K562 (cell line): ENCODE measurements around the gene EFNA1. TPM values are rescaled to one million over a fixed set of nuclear protein-coding genes. Genes with fewer than 3 reads are reported as not detected.

ENCODE experiments used
- BMI1 ChIP-seq: fragments of 150-350 bp; IDR thresholded peaks from 2 replicates; pipeline ENCODE4 v1.6.1; 2014; ENCODE audit warnings: low read length
- CTBP1 ChIP-seq: fragments of 450-650 bp; IDR thresholded peaks from 2 replicates; pipeline ENCODE4 v1.6.1; 2016; ENCODE audit warnings: borderline replicate concordance
- DPF2 ChIP-seq: fragments of 450-650 bp; IDR thresholded peaks from 2 replicates; pipeline ENCODE4 v1.6.1; 2016
- FOSL1 ChIP-seq: fragments of 200-800 bp; sonication (Bioruptor generic); conservative IDR thresholded peaks from 2 replicates; pipeline ENCODE4 v1.6.1; 2016; ENCODE audit warnings: missing genetic modification characterization, missing compliant biosample characterization
- GTF2E2 ChIP-seq: fragments of 200-800 bp; sonication (Bioruptor generic); IDR thresholded peaks from 2 replicates; pipeline ENCODE4 v1.6.1; 2016; ENCODE audit warnings: missing genetic modification characterization, missing compliant biosample characterization
- HDAC1 ChIP-seq, 2 experiments: fragments of 450-650 bp; IDR thresholded peaks; 2 replicates each; pipeline ENCODE4 v1.6.1; 2016 to 2017; ENCODE audit warnings: inconsistent platforms in 1 of 2, mild to moderate bottlenecking in 1 of 2, moderate library complexity in 1 of 2
- KDM5B ChIP-seq: fragments of 200-600 bp; sonication (generic); IDR thresholded peaks from 2 replicates; pipeline ENCODE4 v1.6.1; 2012; ENCODE audit warnings: low read depth, mild to moderate bottlenecking, moderate library complexity, low read length, control low read depth, inconsistent platforms; ENCODE audit not compliant: insufficient replicate concordance
- LEF1 ChIP-seq: fragments of 450-650 bp; IDR thresholded peaks from 2 replicates; pipeline ENCODE4 v1.6.1; 2016; ENCODE audit warnings: mild to moderate bottlenecking
- MAZ ChIP-seq, 2 experiments: fragments of 450-650 bp in 1 of 2; sonication (generic) in 1 of 2; formaldehyde crosslinking; IDR thresholded peaks in 1 of 2; conservative IDR thresholded peaks in 1 of 2; 2 replicates each; pipeline versions ENCODE4 v1.4.0 to v1.5.0; 2020; ENCODE audit warnings: mild to moderate bottlenecking in 1 of 2, missing genetic modification reagents in 1 of 2
- MTA2 ChIP-seq: fragments of 450-650 bp; IDR thresholded peaks from 2 replicates; pipeline ENCODE4 v1.6.1; 2016; ENCODE audit warnings: low read depth
- MTA3 ChIP-seq: fragments of 450-650 bp; formaldehyde crosslinking; IDR thresholded peaks from 2 replicates; pipeline ENCODE4 v1.6.1; 2017; ENCODE audit warnings: mild to moderate bottlenecking, borderline replicate concordance
- NCOA2 ChIP-seq, 2 experiments: fragments of 450-650 bp; IDR thresholded peaks; 2 replicates each; pipeline ENCODE4 v1.6.1; 2018; ENCODE audit warnings: mild to moderate bottlenecking in 2 of 2, moderate library complexity in 1 of 2; ENCODE audit not compliant: partially characterized antibody in 2 of 2
- NFE2 ChIP-seq: IDR thresholded peaks from 2 replicates; pipeline ENCODE4 v1.6.1; 2014; ENCODE audit warnings: antibody characterized with exemption, low read depth
- POLR2AphosphoS2 ChIP-seq: IDR thresholded peaks from 2 replicates; pipeline ENCODE4 v1.6.1; 2012; ENCODE audit warnings: low read length, improper control_type of control experiment
- POLR2B ChIP-seq: fragments of 450-650 bp; IDR thresholded peaks from 2 replicates; pipeline ENCODE4 v1.6.1; 2018; ENCODE audit warnings: low read depth; ENCODE audit not compliant: partially characterized antibody
- POLR2H ChIP-seq: IDR thresholded peaks from 2 replicates; pipeline ENCODE4 v1.6.1; 2016; ENCODE audit warnings: missing genetic modification characterization, low read depth, mild to moderate bottlenecking, control low read depth, missing compliant biosample characterization, moderate library complexity
- PTBP1 ChIP-seq: fragments of 200-400 bp; formaldehyde crosslinking; IDR thresholded peaks from 2 replicates; pipeline ENCODE4 v1.6.1; 2017; ENCODE audit warnings: low read depth, low read length
- RNF2 ChIP-seq: sonication (generic); IDR thresholded peaks from 2 replicates; pipeline ENCODE4 v1.6.1; 2016
- SREBF2 ChIP-seq: sonication (generic); formaldehyde crosslinking; IDR thresholded peaks from 2 replicates; pipeline ENCODE4 v1.4.0; 2020; ENCODE audit warnings: mild to moderate bottlenecking, missing genetic modification reagents
- SRSF1 ChIP-seq: fragments of 200-400 bp; formaldehyde crosslinking; IDR thresholded peaks from 2 replicates; pipeline ENCODE4 v1.6.1; 2017; ENCODE audit warnings: mild to moderate bottlenecking, low read depth, low read length, moderate library complexity
- WHSC1 ChIP-seq: IDR thresholded peaks from one replicate; pipeline ENCODE4 v1.6.1; 2012; ENCODE audit warnings: low read length, control low read depth, inconsistent platforms
- XRCC4 ChIP-seq: IDR thresholded peaks from one replicate; pipeline ENCODE4 v1.6.1; 2011; ENCODE audit not compliant: insufficient read depth, insufficient read length; ENCODE audit errors: extremely low read depth
- ZFPM2 ChIP-seq: fragments of 250-450 bp; sonication (Bioruptor Pico); IDR thresholded peaks from 2 replicates; pipeline ENCODE4 v1.5.1; 2022; ENCODE audit warnings: mild to moderate bottlenecking
- ZNF197 ChIP-seq: fragments of 200-800 bp; sonication (Bioruptor generic); IDR thresholded peaks from 2 replicates; pipeline ENCODE4 v1.6.1; 2016; ENCODE audit warnings: low read depth, missing genetic modification characterization, missing compliant biosample characterization
- polyA plus RNA-seq, 8 experiments: library from polyadenylated mRNA; depleted of rRNA in 4 of 8; stranded (reverse) in 5 of 8; unstranded in 3 of 8; fragments of >200 nt; fragmentation: Nextera tagmentation in 2 of 8; fragmentation: Illumina TruSeq in 1 of 8; extraction: Ambion mirVana in 2 of 8; extraction: Trizol in 1 of 8; gene quantifications; 2 replicates each; pipeline versions ENCODE4 v1.2.1 to v1.2.3, GENCODE V29; 2011 to 2014; ENCODE audit warnings: inconsistent platforms in 1 of 8, missing spikeins in 1 of 8
- total RNA-seq, 7 experiments: library from RNA; depleted of rRNA in 6 of 7; stranded (reverse); fragments of >200 nt in 6 of 7; fragmentation: Illumina TruSeq in 2 of 7; extraction: Trizol in 2 of 7; gene quantifications; 2 replicates each; pipeline versions ENCODE4 v1.2.1 to v1.2.3, GENCODE V29; 2011 to 2021; ENCODE audit warnings: low replicate concordance in 1 of 7
- TF ChIP-seq, protein P1 (sequence below): fragments of 200-800 bp; sonication (Bioruptor generic); IDR thresholded peaks from 2 replicates; pipeline ENCODE4 v1.6.1; 2017; ENCODE audit warnings: missing genetic modification characterization, missing compliant biosample characterization
- TF ChIP-seq, protein P2 (sequence below): fragments of 250-450 bp; sonication (Bioruptor Pico); IDR thresholded peaks from 2 replicates; pipeline ENCODE4 v1.5.0; 2021
- TF ChIP-seq, protein P3 (sequence below): fragments of 450-650 bp; IDR thresholded peaks from one replicate; pipeline ENCODE4 v1.6.1; 2018; ENCODE audit warnings: mild to moderate bottlenecking, moderate library complexity; ENCODE audit not compliant: partially characterized antibody

EFNA1 gene
- total and polyA plus RNA-seq, 9 of the 15 experiments (the other 6 are each of a cell fraction or from before 2014, with no cell fraction given) = 2.1 to 9.3 (median 3.0) TPM

DNA sequence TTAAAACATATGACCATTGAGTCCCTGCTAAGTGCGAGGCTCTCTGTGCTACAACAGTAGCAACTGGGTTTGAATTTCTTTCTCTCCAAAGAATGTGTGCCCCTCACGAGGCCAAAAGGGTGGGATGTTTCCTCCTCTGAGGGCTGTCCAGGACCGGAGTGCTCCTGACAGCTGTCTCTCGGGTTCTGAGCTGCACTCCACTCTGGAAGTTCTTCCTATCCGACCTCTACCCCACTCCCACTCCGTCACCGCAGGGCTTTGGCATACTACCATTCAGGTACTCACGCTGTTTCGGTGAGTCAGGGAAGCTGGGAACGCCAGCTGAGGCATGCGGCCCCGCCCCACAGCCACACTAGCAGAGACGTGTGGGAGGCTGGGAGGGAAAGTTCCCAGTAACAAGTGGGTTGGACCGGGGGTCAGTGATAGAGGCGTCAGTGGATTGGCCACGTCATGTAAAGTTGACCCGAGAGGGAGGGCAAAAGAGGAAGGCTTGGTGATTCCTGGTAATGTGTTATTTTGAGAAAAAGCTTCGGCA lies 7.3 kb downstream of the EFNA1 start (continued):
- TF ChIP-seq, protein P1, sequence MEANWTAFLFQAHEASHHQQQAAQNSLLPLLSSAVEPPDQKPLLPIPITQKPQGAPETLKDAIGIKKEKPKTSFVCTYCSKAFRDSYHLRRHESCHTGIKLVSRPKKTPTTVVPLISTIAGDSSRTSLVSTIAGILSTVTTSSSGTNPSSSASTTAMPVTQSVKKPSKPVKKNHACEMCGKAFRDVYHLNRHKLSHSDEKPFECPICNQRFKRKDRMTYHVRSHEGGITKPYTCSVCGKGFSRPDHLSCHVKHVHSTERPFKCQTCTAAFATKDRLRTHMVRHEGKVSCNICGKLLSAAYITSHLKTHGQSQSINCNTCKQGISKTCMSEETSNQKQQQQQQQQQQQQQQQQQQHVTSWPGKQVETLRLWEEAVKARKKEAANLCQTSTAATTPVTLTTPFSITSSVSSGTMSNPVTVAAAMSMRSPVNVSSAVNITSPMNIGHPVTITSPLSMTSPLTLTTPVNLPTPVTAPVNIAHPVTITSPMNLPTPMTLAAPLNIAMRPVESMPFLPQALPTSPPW (CRISPR knock-in tag) = peak; percentile 74; the same call in 1 of the 2 replicates
- TF ChIP-seq, protein P2, sequence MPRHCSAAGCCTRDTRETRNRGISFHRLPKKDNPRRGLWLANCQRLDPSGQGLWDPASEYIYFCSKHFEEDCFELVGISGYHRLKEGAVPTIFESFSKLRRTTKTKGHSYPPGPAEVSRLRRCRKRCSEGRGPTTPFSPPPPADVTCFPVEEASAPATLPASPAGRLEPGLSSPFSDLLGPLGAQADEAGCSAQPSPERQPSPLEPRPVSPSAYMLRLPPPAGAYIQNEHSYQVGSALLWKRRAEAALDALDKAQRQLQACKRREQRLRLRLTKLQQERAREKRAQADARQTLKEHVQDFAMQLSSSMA (CRISPR knock-in tag) = no peak
- TF ChIP-seq PTBP1 (no peak), POLR2B (no peak), MAZ (CRISPR knock-in tag; conservative IDR thresholded peaks at IDR 0.05 in 1 of 2, IDR thresholded peaks at IDR 0.05 in 1 of 2) (peak in 1 of 2 experiments; percentile 33; a peak in 1 of 4 replicates), HDAC1 (IDR thresholded peaks at IDR 0.05) (peak in 1 of 2 experiments; percentile 87; a peak in 2 of 4 replicates), DPF2 (peak; percentile 76), ZFPM2 (CRISPR knock-in tag) (no peak), CTBP1 (peak; percentile 41), SREBF2 (CRISPR knock-in tag) (no peak), NCOA2 (IDR thresholded peaks at IDR 0.05; ENCODE audit: partially characterized antibody in 2 of 2) (no peak), POLR2H (no peak), SRSF1 (no peak), BMI1 (no peak), WHSC1 (no peak), MTA2 (0 out of 2 replicates have a peak, but pooled peaks have one; percentile 4), RNF2 (0 out of 2 replicates have a peak, but pooled peaks have one; percentile 13), GTF2E2 (0 out of 2 replicates have a peak, but pooled peaks have one; percentile 13), XRCC4 (no peak), LEF1 (no peak), FOSL1 (tag) (peak; percentile 84), POLR2AphosphoS2 (no peak), ZNF197 (CRISPR knock-in tag) (no peak), MTA3 (peak; percentile 44; the same call in 1 of the 2 replicates), NFE2 (0 out of 2 replicates have a peak, but pooled peaks have one; percentile 51), KDM5B (no peak)
- TF ChIP-seq, protein P3, sequence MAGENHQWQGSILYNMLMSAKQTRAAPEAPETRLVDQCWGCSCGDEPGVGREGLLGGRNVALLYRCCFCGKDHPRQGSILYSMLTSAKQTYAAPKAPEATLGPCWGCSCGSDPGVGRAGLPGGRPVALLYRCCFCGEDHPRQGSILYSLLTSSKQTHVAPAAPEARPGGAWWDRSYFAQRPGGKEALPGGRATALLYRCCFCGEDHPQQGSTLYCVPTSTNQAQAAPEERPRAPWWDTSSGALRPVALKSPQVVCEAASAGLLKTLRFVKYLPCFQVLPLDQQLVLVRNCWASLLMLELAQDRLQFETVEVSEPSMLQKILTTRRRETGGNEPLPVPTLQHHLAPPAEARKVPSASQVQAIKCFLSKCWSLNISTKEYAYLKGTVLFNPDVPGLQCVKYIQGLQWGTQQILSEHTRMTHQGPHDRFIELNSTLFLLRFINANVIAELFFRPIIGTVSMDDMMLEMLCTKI = no peak
